K562 (cell line): ENCODE results near the gene PRSS38. TPM values are rescaled to one million over a fixed set of nuclear protein-coding genes. Genes with fewer than 3 reads are reported as not detected.

Source experiments
- ATAC-seq: fragments of 200-7000 bp; cut with Tn5 transposase; 3 replicates; pipeline ENCODE4 v1.9.1; 2020; ENCODE audit warnings: moderate library complexity
- BruUV-seq: library from RNA; stranded (reverse); fragments of 400-500 nt; replicated peaks from 2 replicates; lab custom pipeline; 2021; lab: Mats Ljungman, UMichigan
- CTCF ChIA-PET: fragments of 300-600 bp; formaldehyde crosslinking; extraction: SDS; loops from one replicate; lab custom pipeline; 2021; ENCODE audit warnings: low intra/inter-chr PET ratio; lab: Yijun Ruan, JAX
- POLR2A ChIA-PET: fragments of 300-600, 350-650 bp; sonication (Branson Sonifier 250); formaldehyde crosslinking; extraction: SDS; loops from one replicate; lab custom pipeline; 2021; ENCODE audit warnings: antibody characterized with exemption, inconsistent platforms; lab: Yijun Ruan, JAX
- DNase-seq, 4 experiments: peaks; one replicate each; pipeline versions ENCODE4 v3.0.0 to v3.0.0-alpha.2; 2011 to 2018; ENCODE audit warnings: low spot score in 3 of 4, mixed read lengths in 3 of 4; ENCODE audit errors: extremely low read depth in 1 of 4
- FAIRE-seq: peaks from 2 replicates; lab custom pipeline; 2011; peaks lifted over from hg19 to GRCh38; lab: Jason Lieb, UNC
- H2AFZ ChIP-seq: 2 replicates; pipeline ENCODE4 v1.6.0; 2011; ENCODE audit warnings: low read depth, low read length, control low read depth, inconsistent platforms
- H3K27ac ChIP-seq: fragments of 200-600 bp; 3 replicates; pipeline ENCODE4 v1.8.0; 2011; ENCODE audit warnings: low read depth, mild to moderate bottlenecking, control low read depth, inconsistent platforms, low read length, moderate library complexity, mixed read lengths; ENCODE audit errors: extremely low read depth
- H3K27me3 ChIP-seq, 2 experiments: fragments of 300-600 bp in 1 of 2; 2 replicates in 1 of 2; 3 replicates in 1 of 2; pipeline versions ENCODE4 v1.6.0 to v1.8.0; 2011; ENCODE audit warnings: inconsistent platforms in 2 of 2, low read length in 2 of 2, mild to moderate bottlenecking in 1 of 2, mixed read lengths in 1 of 2, moderate library complexity in 1 of 2; ENCODE audit not compliant: control insufficient read depth in 2 of 2, insufficient read depth in 2 of 2
- H3K36me3 ChIP-seq: fragments of 300-600 bp; 3 replicates; pipeline ENCODE4 v1.8.0; 2011; ENCODE audit warnings: mild to moderate bottlenecking, low read length, inconsistent platforms; ENCODE audit not compliant: control insufficient read depth, insufficient read depth
- H3K4me1 ChIP-seq, 2 experiments: fragments of 200-600 bp in 1 of 2; replicated peaks in 1 of 2; 2 replicates in 1 of 2; 3 replicates in 1 of 2; pipeline versions ENCODE4 v1.5.1 to v1.8.0; 2011; ENCODE audit warnings: inconsistent platforms in 2 of 2, low read length in 2 of 2, mild to moderate bottlenecking in 1 of 2, mixed read lengths in 1 of 2, moderate library complexity in 1 of 2; ENCODE audit not compliant: control insufficient read depth in 2 of 2, insufficient read depth in 2 of 2
- H3K4me2 ChIP-seq: 2 replicates; pipeline ENCODE4 v1.6.1; 2011; ENCODE audit warnings: low read length, control low read depth, inconsistent platforms, mixed read lengths; ENCODE audit not compliant: insufficient read depth
- H3K4me3 ChIP-seq: fragments of 200-600 bp; sonication (generic), shearing (Covaris generic); 2 replicates; pipeline ENCODE4 v1.5.1; 2016; ENCODE audit warnings: control low read depth, inconsistent platforms
- H3K79me2 ChIP-seq: fragments of 200-600 bp; 3 replicates; pipeline ENCODE4 v1.8.0; 2011; ENCODE audit warnings: low read length, inconsistent platforms; ENCODE audit not compliant: control insufficient read depth, insufficient read depth
- H3K9ac ChIP-seq, 2 experiments: 2 replicates each; pipeline versions ENCODE4 v1.6.0 to v1.6.1; 2011; ENCODE audit warnings: low read depth in 2 of 2, low read length in 2 of 2, control low read depth in 1 of 2, inconsistent platforms in 1 of 2, mild to moderate bottlenecking in 1 of 2, mixed read lengths in 1 of 2; ENCODE audit not compliant: insufficient read depth in 1 of 2
- H3K9me1 ChIP-seq: one replicate; pipeline ENCODE4 v1.6.0; 2011; ENCODE audit warnings: inconsistent platforms, mild to moderate bottlenecking, low read length, moderate library complexity; ENCODE audit not compliant: control insufficient read depth, insufficient read depth
- H3K9me3 ChIP-seq: replicated peaks from 2 replicates; pipeline ENCODE4 v1.5.1; 2011; ENCODE audit warnings: low read depth, low read length, inconsistent platforms; ENCODE audit not compliant: control insufficient read depth, insufficient read depth
- H4K20me1 ChIP-seq: replicated peaks from 2 replicates; pipeline ENCODE4 v1.6.1; 2011; ENCODE audit warnings: low read length, inconsistent platforms, mixed read lengths; ENCODE audit not compliant: control insufficient read depth, insufficient read depth
- CBX2 ChIP-seq: fragments of 200-600 bp; sonication (generic); IDR thresholded peaks from one replicate; pipeline ENCODE4 v1.6.1; 2012; ENCODE audit warnings: mild to moderate bottlenecking, low read length, inconsistent platforms; ENCODE audit not compliant: insufficient read depth, poor library complexity, severe bottlenecking
- CBX8 ChIP-seq: fragments of 200-600 bp; sonication (generic); IDR thresholded peaks from 2 replicates; pipeline ENCODE4 v1.6.1; 2012; ENCODE audit warnings: borderline replicate concordance, mixed run types, low read depth, mild to moderate bottlenecking, moderate library complexity, mixed read lengths, low read length, control low read depth, inconsistent platforms; ENCODE audit not compliant: poor library complexity, severe bottlenecking; ENCODE audit errors: extremely low read depth
- EGR1 ChIP-seq: fragments of 450-650 bp; conservative IDR thresholded peaks from 2 replicates; pipeline ENCODE4 v1.6.1; 2017; ENCODE audit warnings: mild to moderate bottlenecking
- ELK1 ChIP-seq: sonication (generic); formaldehyde crosslinking; IDR thresholded peaks from 2 replicates; pipeline ENCODE4 v1.8.1; 2022; ENCODE audit warnings: missing genetic modification reagents
- ETV5 ChIP-seq: sonication (generic); formaldehyde crosslinking; IDR thresholded peaks from 2 replicates; pipeline ENCODE4 v1.4.0; 2020; ENCODE audit warnings: low read depth, mild to moderate bottlenecking, missing genetic modification reagents
- MAFF ChIP-seq: IDR thresholded peaks from 2 replicates; pipeline ENCODE4 v1.6.1; 2012; ENCODE audit warnings: low read length, improper control_type of control experiment
- MAFK ChIP-seq: IDR thresholded peaks from 2 replicates; pipeline ENCODE4 v1.6.1; 2011; ENCODE audit warnings: low read length, improper control_type of control experiment
- NR2C1 ChIP-seq, 2 experiments: fragments of 450-650 bp; IDR thresholded peaks; 2 replicates each; pipeline ENCODE4 v1.6.1; 2017; ENCODE audit warnings: mild to moderate bottlenecking in 2 of 2, antibody characterized with exemption in 1 of 2, inconsistent platforms in 1 of 2, missing compliant biosample characterization in 1 of 2, missing genetic modification characterization in 1 of 2
- POLR3G ChIP-seq: IDR thresholded peaks from 2 replicates; pipeline ENCODE4 v1.6.1; 2011; ENCODE audit not compliant: insufficient read length, insufficient replicate concordance; ENCODE audit errors: extremely low read depth
- RAD21 ChIP-seq, 2 experiments: fragments of 250-450 bp in 1 of 2; fragments of 450-650 bp in 1 of 2; sonication (Bioruptor Pico) in 1 of 2; formaldehyde crosslinking in 1 of 2; IDR thresholded peaks in 1 of 2; conservative IDR thresholded peaks in 1 of 2; 2 replicates each; pipeline versions ENCODE4 v1.4.0 to v1.8.0; 2020 to 2022; ENCODE audit warnings: mild to moderate bottlenecking in 2 of 2, moderate library complexity in 1 of 2
- THAP12 ChIP-seq: fragments of 250-450 bp; sonication (Bioruptor Pico); IDR thresholded peaks from 2 replicates; pipeline ENCODE4 v1.9.0; 2021; ENCODE audit warnings: mild to moderate bottlenecking, inconsistent platforms
- THRB ChIP-seq: fragments of 450-650 bp; formaldehyde crosslinking; conservative IDR thresholded peaks from 2 replicates; pipeline ENCODE4 v1.4.0; 2022; ENCODE audit warnings: mild to moderate bottlenecking, missing genetic modification characterization
- ZNF395 ChIP-seq: fragments of 200-800 bp; sonication (Bioruptor generic); IDR thresholded peaks from 2 replicates; pipeline ENCODE4 v1.6.1; 2017; ENCODE audit warnings: missing genetic modification characterization, missing compliant biosample characterization
- ZNF583 ChIP-seq: fragments of 250-450 bp; sonication (Bioruptor Pico); IDR thresholded peaks from 2 replicates; pipeline ENCODE4 v1.4.0; 2020
- WGBS: fragments of 100-300 bp; shearing (Covaris generic); methylation state at CpG from one replicate; pipeline ENCODE4 v1.1.6; 2016; ENCODE audit warnings: low coverage, mixed read lengths; ENCODE audit not compliant: insufficient coverage; ENCODE audit errors: missing lambda C conversion rate; 5-methylcytosine and 5-hydroxymethylcytosine counted together
- in situ Hi-C: fragments of 300-500 bp; cut with MboI; formaldehyde crosslinking; loops from 4 replicates; pipeline ENCODE4 v1.15.0; 2018; ENCODE audit warnings: inconsistent platforms, mixed read lengths
- intact Hi-C: fragments of 100-400 bp; cut with micrococcal nuclease; formaldehyde crosslinking; loops from 2 replicates; pipeline ENCODE4 v1.14.2; 2022
- polyA plus RNA-seq, 8 experiments: library from polyadenylated mRNA; depleted of rRNA in 4 of 8; stranded (reverse) in 5 of 8; unstranded in 3 of 8; fragments of >200 nt; fragmentation: Nextera tagmentation in 2 of 8; fragmentation: Illumina TruSeq in 1 of 8; extraction: Ambion mirVana in 2 of 8; extraction: Trizol in 1 of 8; gene quantifications; 2 replicates each; pipeline versions ENCODE4 v1.2.1 to v1.2.3, GENCODE V29; 2011 to 2014; ENCODE audit warnings: inconsistent platforms in 1 of 8, missing spikeins in 1 of 8
- total RNA-seq, 7 experiments: library from RNA; depleted of rRNA in 6 of 7; stranded (reverse); fragments of >200 nt in 6 of 7; fragmentation: Illumina TruSeq in 2 of 7; extraction: Trizol in 2 of 7; gene quantifications; 2 replicates each; pipeline versions ENCODE4 v1.2.1 to v1.2.3, GENCODE V29; 2011 to 2021; ENCODE audit warnings: low replicate concordance in 1 of 7

PRSS38 gene
- total and polyA plus RNA-seq, 9 of the 15 experiments (the other 6 are each of a cell fraction or from before 2014, with no cell fraction given): 0.09 to 0.14 TPM; not detected in 7

- Histone ChIP-seq H2AFZ (no peak overlapping the region), H3K4me3 (no peak overlapping the region), H3K9me1 (no peaks in the 10 kb centered on the region), H3K27ac (no peak overlapping the region), H3K4me2 (no peak overlapping the region), H3K9me3 (no peaks in the 10 kb centered on the region), H3K79me2 (no peaks in the 10 kb centered on the region), H3K4me1 (peaks cover 5 to 54% of the 10 kb centered on the region in 2 experiments; a peak in 3 of 5 replicates), H3K27me3 (peaks cover 0 to 11% of the 10 kb centered on the region in 2 experiments; a peak in 2 of 5 replicates), H3K36me3 (no peaks in the 10 kb centered on the region), H4K20me1 (peaks cover 4% of the 10 kb centered on the region), H3K9ac (no peak overlapping the region)
- ChIA-PET CTCF (no interaction called here), POLR2A (no interaction called here)
- no TSS peak for BruUV-seq
- ATAC-seq: no peak
- peak; percentile 15 for FAIRE-seq
- DNase-seq: no peak
- in situ Hi-C loops: no loop called here
- intact Hi-C loops: no loop called here
- WGBS: 31% methylated on average over 6 of the region's 6 CpGs
- no peak for TF ChIP-seq CBX8
- no peak for TF ChIP-seq ZNF395 (CRISPR knock-in tag)
- no peak for TF ChIP-seq EGR1
- peak; percentile 54 for TF ChIP-seq MAFK
- TF ChIP-seq CBX2: no peak
- TF ChIP-seq POLR3G: no peak
- no peak for TF ChIP-seq ZNF583 (CRISPR knock-in tag)
- peak; percentile 46; the same call in 1 of the 2 replicates for TF ChIP-seq NR2C1 (IDR thresholded peaks at IDR 0.05)
- 0 out of 2 replicates have a peak, but pooled peaks have one; percentile 38 for TF ChIP-seq NR2C1 (tag; IDR thresholded peaks at IDR 0.05)
- no peak for TF ChIP-seq THAP12 (CRISPR knock-in tag)
- peak; percentile 66 for TF ChIP-seq MAFF
- no peak for TF ChIP-seq RAD21 (CRISPR knock-in tag; conservative IDR thresholded peaks at IDR 0.05 in 1 of 2, IDR thresholded peaks at IDR 0.05 in 1 of 2)
- TF ChIP-seq ELK1 (CRISPR knock-in tag): no peak
- TF ChIP-seq THRB (CRISPR knock-in tag): 0 out of 2 replicates have a peak, but pooled peaks have one; percentile 33
- TF ChIP-seq ETV5 (CRISPR knock-in tag): no peak
These were observed 23.9 kb upstream of the PRSS38 start for GRCh38 chr1:227791425-227792143.
